SU-DHL-6 (cell line): ENCODE measurements around the gene RAD51C.

Experiments
- CTCF ChIP-seq: fragments of 200-600 bp; sonication (generic); IDR thresholded peaks from one replicate; pipeline ENCODE4 v1.5.1; 2017; ENCODE audit warnings: antibody characterized with exemption, mild to moderate bottlenecking, low read length, moderate library complexity; ENCODE audit not compliant: insufficient read depth, poor library complexity, severe bottlenecking
- EZH2phosphoT487 ChIP-seq: fragments of 200-600 bp; sonication (generic), shearing (Covaris generic); conservative IDR thresholded peaks from 2 replicates; pipeline ENCODE4 v1.6.1; 2018; ENCODE audit warnings: mild to moderate bottlenecking, antibody characterized with exemption, low read length, moderate library complexity, mixed read lengths

- no peak for TF ChIP-seq CTCF
- no peak for TF ChIP-seq EZH2phosphoT487
These were observed 30.3 kb downstream of the RAD51C start for GRCh38 chr17:58722696-58723095.
